ENCODE results near the gene EGLN3.

GRCh38 chr14:33972583-33973081 lies 21.8 kb upstream of the EGLN3 start:
- TF ChIP-seq ZSCAN29 (CRISPR knock-in tag; conservative IDR thresholded peaks at IDR 0.05) (no peak), MAX (IDR thresholded peaks at IDR 0.05) (no peak), CHCHD3 (CRISPR knock-in tag; IDR thresholded peaks at IDR 0.05) (no peak), ATF3 (CRISPR knock-in tag; IDR thresholded peaks at IDR 0.05) (no peak), EP300 (IDR thresholded peaks at IDR 0.05; ENCODE audit: low read depth in 2 of 2, low read length in 2 of 2) (no peak), EP300 (CRISPR knock-in tag; IDR thresholded peaks at IDR 0.05; ENCODE audit: borderline replicate concordance) (no peak), MBD4 (IDR thresholded peaks at IDR 0.05; ENCODE audit: borderline replicate concordance, low read length) (no peak), CTCF (CRISPR knock-in tag; IDR thresholded peaks at IDR 0.05) (no peak), FUBP1 (CRISPR knock-in tag; IDR thresholded peaks at IDR 0.05; ENCODE audit: borderline replicate concordance) (no peak), ZNF670 (CRISPR knock-in tag; IDR thresholded peaks at IDR 0.05; ENCODE audit: borderline replicate concordance) (no peak), CEBPB (IDR thresholded peaks at IDR 0.05; ENCODE audit: borderline replicate concordance, low read depth, low read length) (no peak), ZSCAN31 (CRISPR knock-in tag; IDR thresholded peaks at IDR 0.05; ENCODE audit: low read depth) (no peak)
